Hypothalamus (tissue), 51 donors: ENCODE results near the gene TBC1D32.
"Not testable (repeated sequence)": the region's sequence is repeated elsewhere in the genome, so short reads cannot be mapped to it uniquely, and the experiment has no call there.

Experiments
- DNase-seq, 51 donors: peaks; one replicate each; lab custom pipeline; 2025; lab: John Stamatoyannopoulos, UW

Gene TBC1D32

GRCh38 chr6:121334299-121335086 is at the start of gene TBC1D32:
Gene TBC1D32, minus strand, starts transcription at chr6:121334480. Its CDS starts 50 bp downstream, at chr6:121334430.
- DNase-seq, result peak; percentile 49 to 98 (median 90)

- DNase-seq, result no peak
Observed at GRCh38 chr6:121383478-121383877, 49.2 kb upstream of the TBC1D32 start.

GRCh38 chr6:121382467-121383121 is 48.3 kb upstream of the TBC1D32 start:
- DNase-seq, result no peak

GRCh38 chr6:121376411-121376810 is 42.1 kb upstream of the TBC1D32 start:
- DNase-seq, result no peak

- DNase-seq, result not testable (repeated sequence)
Observed at GRCh38 chr6:121374219-121374618, 39.9 kb upstream of the TBC1D32 start.

GRCh38 chr6:121365536-121366521 is 31.5 kb upstream of the TBC1D32 start:
- no peak for DNase-seq

- no peak for DNase-seq
Observed at GRCh38 chr6:121356575-121356974, 22.3 kb upstream of the TBC1D32 start.

- no peak for DNase-seq
Observed at GRCh38 chr6:121354764-121355163, 20.5 kb upstream of the TBC1D32 start.

- DNase-seq, result no peak
Observed at GRCh38 chr6:121352941-121353340, 18.7 kb upstream of the TBC1D32 start.

- no peak for DNase-seq
Observed at GRCh38 chr6:121351916-121352315, 17.6 kb upstream of the TBC1D32 start.

- DNase-seq, result no peak
Observed at GRCh38 chr6:121349596-121349995, 15.3 kb upstream of the TBC1D32 start.

- DNase-seq, result no peak
Observed at GRCh38 chr6:121347484-121347883, 13.2 kb upstream of the TBC1D32 start.

GRCh38 chr6:121344539-121344938 is 10.3 kb upstream of the TBC1D32 start:
- DNase-seq, result no peak

GRCh38 chr6:121339639-121340226 is 5.5 kb upstream of the TBC1D32 start:
- no peak for DNase-seq

GRCh38 chr6:121338956-121339355 is 4.7 kb upstream of the TBC1D32 start:
- no peak for DNase-seq

GRCh38 chr6:121338366-121338765 is 4.1 kb upstream of the TBC1D32 start:
- DNase-seq, result no peak

- peak in 1 of 51 donors; percentile 55 for DNase-seq
Observed at GRCh38 chr6:121335087-121336008, 1.1 kb upstream of the TBC1D32 start.

GRCh38 chr6:121333694-121334093 is 586 bp downstream of the TBC1D32 start:
- not testable (repeated sequence) for DNase-seq

GRCh38 chr6:121333196-121333595 is 1.1 kb downstream of the TBC1D32 start:
- no peak for DNase-seq
